GM21825 (cell line): Measurements from ENCODE around the gene DZANK1.
"Not testable (repeated sequence)": the region's sequence is repeated elsewhere in the genome, so short reads cannot be mapped to it uniquely, and the experiment has no call there.

ENCODE experiments used
- ATAC-seq: cut with Tn5 transposase; IDR thresholded peaks from one replicate; pipeline ENCODE4 v1.9.1; 2021; ENCODE audit warnings: mild to moderate bottlenecking, moderate library complexity; ENCODE audit not compliant: unreplicated experiment

DZANK1 gene

GRCh38 chr20:18440403-18440802, 26.4 kb downstream of the DZANK1 start:
- ATAC-seq: no peak

GRCh38 chr20:18436847-18437246, 30.0 kb downstream of the DZANK1 start:
- no peak for ATAC-seq

GRCh38 chr20:18431206-18431605, 35.6 kb downstream of the DZANK1 start:
- no peak for ATAC-seq

GRCh38 chr20:18430172-18430826, 36.5 kb downstream of the DZANK1 start:
- ATAC-seq: no peak

- no peak for ATAC-seq
Observed at GRCh38 chr20:18428490-18429173, 38.2 kb downstream of the DZANK1 start.

GRCh38 chr20:18427214-18427613, 39.6 kb downstream of the DZANK1 start:
- ATAC-seq: no peak

- ATAC-seq: no peak
Observed at GRCh38 chr20:18421608-18422007, 45.2 kb downstream of the DZANK1 start.

GRCh38 chr20:18416486-18416885, 50.3 kb downstream of the DZANK1 start:
- no peak for ATAC-seq

- no peak for ATAC-seq
Observed at GRCh38 chr20:18414140-18414539, 52.7 kb downstream of the DZANK1 start.

GRCh38 chr20:18412221-18412901, 54.5 kb downstream of the DZANK1 start:
- ATAC-seq: peak; percentile 43

- no peak for ATAC-seq
Observed at GRCh38 chr20:18405826-18406225, 61.0 kb downstream of the DZANK1 start.

- no peak for ATAC-seq
Observed at GRCh38 chr20:18404172-18404571, 62.7 kb downstream of the DZANK1 start.

- ATAC-seq: no peak
Observed at GRCh38 chr20:18403269-18403668, 63.6 kb downstream of the DZANK1 start.

- no peak for ATAC-seq
Observed at GRCh38 chr20:18401305-18401704, 65.5 kb downstream of the DZANK1 start.

GRCh38 chr20:18400460-18400859, 66.4 kb downstream of the DZANK1 start:
- no peak for ATAC-seq

GRCh38 chr20:18398713-18399112, 68.1 kb downstream of the DZANK1 start:
- not testable (repeated sequence) for ATAC-seq

GRCh38 chr20:18397030-18397429, 69.8 kb downstream of the DZANK1 start:
- no peak for ATAC-seq

- ATAC-seq: no peak
Observed at GRCh38 chr20:18395544-18395943, 71.3 kb downstream of the DZANK1 start.

- ATAC-seq: no peak
Observed at GRCh38 chr20:18394363-18394762, 72.5 kb downstream of the DZANK1 start.

- no peak for ATAC-seq
Observed at GRCh38 chr20:18391686-18392085, 75.1 kb downstream of the DZANK1 start.

- ATAC-seq: no peak
Observed at GRCh38 chr20:18390201-18390600, 76.6 kb downstream of the DZANK1 start.

- ATAC-seq: no peak
Observed at GRCh38 chr20:18388860-18389259, 78.0 kb downstream of the DZANK1 start.
